GM23338 (cell line): ENCODE measurements around the gene SCGB1D2.

Experiments used
- CREB1 ChIP-seq: fragments of 250-450 bp; sonication (Bioruptor Pico); IDR thresholded peaks from 2 replicates; pipeline ENCODE4 v1.5.0; 2020; ENCODE audit warnings: low read depth, mild to moderate bottlenecking, moderate library complexity
- CTCF ChIP-seq, 2 experiments: fragments of 200-600 bp in 1 of 2; sonication (generic) in 1 of 2; conservative IDR thresholded peaks; 2 replicates each; pipeline versions ENCODE4 v1.5.1 to v1.6.1; 2016 to 2017; ENCODE audit warnings: antibody characterized with exemption in 2 of 2, low read depth in 2 of 2, mild to moderate bottlenecking in 2 of 2, moderate library complexity in 1 of 2
- EZH2 ChIP-seq: fragments of 200-600 bp; sonication (generic); IDR thresholded peaks from one replicate; pipeline ENCODE4 v1.8.0; 2017; ENCODE audit warnings: antibody characterized with exemption, mild to moderate bottlenecking, low read depth; ENCODE audit not compliant: unreplicated experiment
- EZH2phosphoT487 ChIP-seq: fragments of 200-600 bp; sonication (generic); IDR thresholded peaks from one replicate; pipeline ENCODE4 v1.8.1; 2018; ENCODE audit warnings: antibody characterized with exemption; ENCODE audit not compliant: unreplicated experiment
- JUNB ChIP-seq: IDR thresholded peaks from one replicate; pipeline ENCODE4 v1.6.1; 2016; ENCODE audit warnings: antibody characterized with exemption; ENCODE audit not compliant: unreplicated experiment
- NANOG ChIP-seq: IDR thresholded peaks from 2 replicates; pipeline ENCODE4 v1.6.1; 2016; ENCODE audit warnings: antibody characterized with exemption, borderline replicate concordance
- POLR2AphosphoS5 ChIP-seq: IDR thresholded peaks from 2 replicates; pipeline ENCODE4 v1.6.1; 2016; ENCODE audit warnings: antibody characterized with exemption, low read depth
- REST ChIP-seq: IDR thresholded peaks from one replicate; pipeline ENCODE4 v1.6.1; 2018; ENCODE audit warnings: antibody characterized with exemption; ENCODE audit not compliant: unreplicated experiment
- STAT1 ChIP-seq: IDR thresholded peaks from one replicate; pipeline ENCODE4 v1.6.1; 2016; ENCODE audit warnings: antibody characterized with exemption; ENCODE audit not compliant: unreplicated experiment
- ZNF114 ChIP-seq: fragments of 250-450 bp; sonication (Bioruptor Pico); IDR thresholded peaks from 2 replicates; pipeline ENCODE4 v1.5.0; 2020; ENCODE audit warnings: mild to moderate bottlenecking, moderate library complexity
- ZNF331 ChIP-seq: fragments of 250-450 bp; sonication (Bioruptor Pico); IDR thresholded peaks from 2 replicates; pipeline ENCODE4 v1.5.0; 2020; ENCODE audit warnings: low read depth, mild to moderate bottlenecking, moderate library complexity
- ZNF462 ChIP-seq: fragments of 250-450 bp; sonication (Bioruptor Pico); IDR thresholded peaks from 2 replicates; pipeline ENCODE4 v1.5.0; 2020; ENCODE audit warnings: mild to moderate bottlenecking, moderate library complexity

- TF ChIP-seq CTCF (conservative IDR thresholded peaks at IDR 0.05; ENCODE audit: low read depth in 2 of 2) (peak; percentile 46 to 60), POLR2AphosphoS5 (no peak), EZH2 (no peak), REST (no peak), ZNF462 (CRISPR knock-in tag) (no peak), ZNF331 (CRISPR knock-in tag) (no peak), EZH2phosphoT487 (no peak), STAT1 (no peak), CREB1 (CRISPR knock-in tag) (peak; percentile 30; the same call in 1 of the 2 replicates), JUNB (no peak), ZNF114 (CRISPR knock-in tag) (no peak), NANOG (no peak)
These were observed 46.1 kb upstream of the SCGB1D2 start for GRCh38 chr11:62195945-62196344.
